Kidney (tissue), 14 donors: ENCODE data around the gene IGSF8. TPM values are rescaled to one million over a fixed set of nuclear protein-coding genes. Genes with fewer than 3 reads are reported as not detected.

Experiments used
- DNase-seq, 5 donors: peaks; one replicate each; pipeline ENCODE4 v3.0.0-alpha.2; 2013 to 2020
- FAIRE-seq: peaks from 2 replicates; lab custom pipeline; 2012; peaks lifted over from hg19 to GRCh38; lab: Jason Lieb, UNC
- H3K27ac ChIP-seq, 2 donors: one replicate each; pipeline ENCODE4 v1.7.0; 2013; ENCODE audit warnings: low read depth in 2 of 2, low read length in 2 of 2, inconsistent platforms in 1 of 2
- H3K27me3 ChIP-seq: one replicate; pipeline ENCODE4 v1.7.1; 2013; ENCODE audit warnings: low read length, inconsistent platforms; ENCODE audit not compliant: control insufficient read depth, insufficient read depth
- H3K36me3 ChIP-seq, 3 donors: one replicate each; pipeline versions ENCODE4 v1.7.0 to v1.7.1; 2013; ENCODE audit warnings: low read length in 3 of 3, control low read depth in 1 of 3, inconsistent platforms in 1 of 3; ENCODE audit not compliant: insufficient read depth in 3 of 3, control insufficient read depth in 2 of 3
- H3K4me1 ChIP-seq, 3 donors: one replicate each; pipeline versions ENCODE4 v1.7.0 to v1.7.1; 2013; ENCODE audit warnings: low read length in 3 of 3, inconsistent platforms in 1 of 3, low read depth in 1 of 3; ENCODE audit not compliant: control insufficient read depth in 2 of 3, insufficient read depth in 2 of 3
- H3K4me3 ChIP-seq, 3 donors: one replicate each; pipeline versions ENCODE4 v1.7.0 to v1.8.1; 2013; ENCODE audit warnings: low read length in 3 of 3, control low read depth in 1 of 3, inconsistent platforms in 1 of 3
- H3K9ac ChIP-seq, 3 donors: one replicate each; pipeline versions ENCODE4 v1.7.0 to v1.7.1; 2013; ENCODE audit warnings: low read length in 3 of 3, control low read depth in 1 of 3, inconsistent platforms in 1 of 3
- H3K9me3 ChIP-seq, 3 donors: one replicate each; pipeline versions ENCODE4 v1.7.0 to v1.7.1; 2013; ENCODE audit warnings: low read length in 3 of 3, control low read depth in 1 of 3, inconsistent platforms in 1 of 3; ENCODE audit not compliant: control insufficient read depth in 2 of 3, insufficient read depth in 1 of 3
- CTCF ChIP-seq: IDR thresholded peaks from 3 replicates; pipeline ENCODE4 v1.5.1; 2012; ENCODE audit warnings: mild to moderate bottlenecking, moderate library complexity, borderline replicate concordance; ENCODE audit not compliant: insufficient read depth; ENCODE audit errors: extremely low read depth
- intact Hi-C: fragments of 100-400 bp; cut with DNase I; formaldehyde crosslinking; loops from one replicate; pipeline ENCODE4 v1.11.1; 2022
- polyA plus RNA-seq: library from polyadenylated mRNA; stranded (reverse); fragments of 350-450 nt; fragmentation: Illumina TruSeq; extraction: RNeasy Lipid Tissue Mini Kit (QIAGEN cat#74804); gene quantifications from one replicate; pipeline ENCODE4 v1.2.3, GENCODE V29; 2014; ENCODE audit warnings: low read depth, low replicate concordance; ENCODE audit not compliant: insufficient read depth
- total RNA-seq: library from RNA; stranded (reverse); fragmentation: NEBNext Ultra II Directional; extraction: Animal tissue kit (Norgen Biotek cat#: 25700); gene quantifications from one replicate; pipeline ENCODE4 v1.2.1, GENCODE V29; 2021
- donor health status: control.
- donor health status: control.
- donor health status: control.
- donor health status: control.
- donor health status: control.
- donor health status: DM: yes; HTN: yes; CAD: no.
- donor health status: Normal renal cell carcinoma (clear cell type).

IGSF8 gene
- total and polyA plus RNA-seq, 2 donors from 2014 or later = 40.9 to 47.0 TPM

- Histone ChIP-seq H3K27ac (no peak overlapping the region), H3K4me3 (no peak overlapping the region), H3K4me1 (no peaks in the 10 kb centered on the region), H3K27me3 (no peaks in the 10 kb centered on the region), H3K36me3 (no peaks in the 10 kb centered on the region), H3K9me3 (no peaks in the 10 kb centered on the region), H3K9ac (no peak overlapping the region)
- FAIRE-seq = no peak
- TF ChIP-seq CTCF = no peak
- intact Hi-C loops = no loop called here
- peak in 1 of 5 donors; percentile 14 for DNase-seq
Measured at GRCh38 chr1:160133990-160134770, 35.8 kb upstream of the IGSF8 start.

- no peak overlapping the region for H3K4me3 ChIP-seq
- DNase-seq = peak in 1 of 5 donors; percentile 1
- FAIRE-seq = no peak
Measured at GRCh38 chr1:160131803-160132565, 33.6 kb upstream of the IGSF8 start.

DNA sequence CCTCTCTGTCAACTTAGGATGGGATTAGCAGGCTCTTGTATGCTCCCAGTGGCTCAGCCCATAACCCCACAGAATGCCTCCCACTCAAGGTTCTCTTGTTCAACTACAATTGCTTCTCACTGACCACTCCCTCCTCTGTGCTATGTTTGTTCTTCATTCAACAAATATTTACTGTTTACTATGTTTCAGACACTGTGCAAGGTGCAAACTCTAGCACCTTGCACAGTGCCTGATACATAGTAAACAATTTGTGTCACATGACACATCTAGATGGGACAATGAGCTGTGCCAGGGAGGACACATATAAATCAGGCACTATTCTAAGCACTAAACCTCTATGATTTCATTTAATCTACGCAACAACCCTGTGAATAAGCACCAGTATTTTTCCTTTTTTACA is 32.5 kb upstream of the IGSF8 start:
- Histone ChIP-seq H3K27me3 (no peaks in the 10 kb centered on the region), H3K4me3 (no peak overlapping the region), H3K9me3 (no peaks in the 10 kb centered on the region), H3K27ac (no peak overlapping the region), H3K4me1 (no peaks in the 10 kb centered on the region), H3K36me3 (no peaks in the 10 kb centered on the region), H3K9ac (no peak overlapping the region)
- FAIRE-seq = no peak
- no peak for TF ChIP-seq CTCF
- DNase-seq = no peak
- intact Hi-C loops = no loop called here

More at GRCh38 chr1:160131803-160132565, 33.6 kb upstream of the IGSF8 start:
- Histone ChIP-seq H3K27ac (no peak overlapping the region), H3K27me3 (no peaks in the 10 kb centered on the region), H3K36me3 (no peaks in the 10 kb centered on the region), H3K9ac (no peak overlapping the region), H3K4me1 (no peaks in the 10 kb centered on the region), H3K9me3 (no peaks in the 10 kb centered on the region)
- no peak for TF ChIP-seq CTCF
- intact Hi-C loops = no loop called here
